Retina (tissue), 1 donor: Measurements from ENCODE around the gene KCNK10.

Experiments used
- DNase-seq: peaks from one replicate; pipeline ENCODE4 v3.0.0-alpha.2; 2016

KCNK10 gene

GRCh38 chr14:88321692-88322503 lies 1.2 kb downstream of the KCNK10 start:
- DNase-seq = peak; percentile 78

- DNase-seq = no peak
Observed at GRCh38 chr14:88318406-88318805, 4.7 kb downstream of the KCNK10 start.

GRCh38 chr14:88316521-88316920 lies 6.5 kb downstream of the KCNK10 start:
- DNase-seq = no peak

GRCh38 chr14:88312257-88312656 lies 10.8 kb downstream of the KCNK10 start:
- peak; percentile 26 for DNase-seq

GRCh38 chr14:88311780-88312179 lies 11.3 kb downstream of the KCNK10 start:
- DNase-seq = peak; percentile 41

- DNase-seq = peak; percentile 57
Observed at GRCh38 chr14:88310449-88310848, 12.6 kb downstream of the KCNK10 start.

- no peak for DNase-seq
Observed at GRCh38 chr14:88310021-88310420, 13.0 kb downstream of the KCNK10 start.

- DNase-seq = no peak
Observed at GRCh38 chr14:88305528-88306322, 17.3 kb downstream of the KCNK10 start.

- DNase-seq = no peak
Observed at GRCh38 chr14:88303041-88303440, 20.0 kb downstream of the KCNK10 start.

GRCh38 chr14:88301381-88301780 lies 21.7 kb downstream of the KCNK10 start:
- no peak for DNase-seq

- no peak for DNase-seq
Observed at GRCh38 chr14:88300817-88301216, 22.3 kb downstream of the KCNK10 start.

GRCh38 chr14:88299865-88300530 lies 23.1 kb downstream of the KCNK10 start:
- no peak for DNase-seq

- DNase-seq = no peak
Observed at GRCh38 chr14:88297306-88297705, 25.8 kb downstream of the KCNK10 start.

GRCh38 chr14:88296351-88296750 lies 26.7 kb downstream of the KCNK10 start:
- no peak for DNase-seq

GRCh38 chr14:88289996-88290395 lies 33.1 kb downstream of the KCNK10 start:
- no peak for DNase-seq

- DNase-seq = no peak
Observed at GRCh38 chr14:88289234-88289633, 33.8 kb downstream of the KCNK10 start.

- DNase-seq = no peak
Observed at GRCh38 chr14:88286309-88286708, 36.8 kb downstream of the KCNK10 start.

GRCh38 chr14:88281447-88281846 lies 41.6 kb downstream of the KCNK10 start:
- no peak for DNase-seq

- no peak for DNase-seq
Observed at GRCh38 chr14:88276923-88277596, 46.0 kb downstream of the KCNK10 start.

- DNase-seq = peak; percentile 52
Observed at GRCh38 chr14:88272390-88273269, 50.4 kb downstream of the KCNK10 start.

GRCh38 chr14:88271205-88271604 lies 51.9 kb downstream of the KCNK10 start:
- no peak for DNase-seq

- no peak for DNase-seq
Observed at GRCh38 chr14:88270776-88271175, 52.3 kb downstream of the KCNK10 start.
